H1 (cell line): ENCODE data around the gene MAN1C1. TPM values are rescaled to one million over a fixed set of nuclear protein-coding genes. Genes with fewer than 3 reads are reported as not detected.

Source experiments
- CTCF ChIA-PET: fragments of 300-600 bp; sonication (Branson Sonifier 250); formaldehyde crosslinking; loops from one replicate; lab custom pipeline; 2021; ENCODE audit not compliant: partially characterized antibody; lab: Charles Lee
- POLR2A ChIA-PET: fragments of 300-600 bp; sonication (Branson Sonifier 250); formaldehyde crosslinking; loops from one replicate; lab custom pipeline; 2021; ENCODE audit warnings: inconsistent platforms; ENCODE audit not compliant: partially characterized antibody; lab: Charles Lee
- DNase-seq, 2 experiments: peaks; one replicate each; pipeline versions ENCODE4 v3.0.0 to v3.0.0-alpha.2; 2010 to 2022; ENCODE audit warnings: low spot score in 2 of 2, low read depth in 1 of 2, mixed read lengths in 1 of 2
- FAIRE-seq: peaks from 2 replicates; lab custom pipeline; 2011; peaks lifted over from hg19 to GRCh38; lab: Jason Lieb, UNC
- H2AFZ ChIP-seq: 2 replicates; pipeline ENCODE4 v1.8.1; 2012; ENCODE audit warnings: low read length, inconsistent platforms
- H2AK5ac ChIP-seq: 2 replicates; pipeline ENCODE4 v1.6.1; 2013; ENCODE audit warnings: low read depth, low read length
- H2BK120ac ChIP-seq: replicated peaks from 2 replicates; pipeline ENCODE3; 2013; ENCODE audit warnings: low read depth, low read length, inconsistent platforms
- H2BK12ac ChIP-seq: 2 replicates; pipeline ENCODE4 v1.6.1; 2013; ENCODE audit warnings: low read depth, low read length
- H2BK15ac ChIP-seq: 2 replicates; pipeline ENCODE4 v1.6.1; 2013; ENCODE audit warnings: low read length
- H2BK20ac ChIP-seq: 2 replicates; pipeline ENCODE4 v1.6.1; 2013; ENCODE audit warnings: low read length
- H2BK5ac ChIP-seq: 2 replicates; pipeline ENCODE4 v1.6.1; 2013; ENCODE audit warnings: low read depth, low read length
- H3K14ac ChIP-seq: 2 replicates; pipeline ENCODE4 v1.6.1; 2013; ENCODE audit warnings: inconsistent platforms; ENCODE audit not compliant: insufficient read length
- H3K18ac ChIP-seq: 2 replicates; pipeline ENCODE4 v1.6.1; 2013; ENCODE audit warnings: low read length; ENCODE audit errors: extremely low read depth
- H3K23ac ChIP-seq: 2 replicates; pipeline ENCODE4 v1.6.1; 2013; ENCODE audit warnings: inconsistent platforms; ENCODE audit not compliant: insufficient read length
- H3K23me2 ChIP-seq: 2 replicates; pipeline ENCODE4 v1.6.1; 2013; ENCODE audit warnings: low read depth, low read length
- H3K27ac ChIP-seq: 2 replicates; pipeline ENCODE4 v1.6.1; 2011; ENCODE audit warnings: low read depth, low read length, inconsistent platforms
- H3K27me3 ChIP-seq, 4 experiments: replicated peaks in 1 of 4; 1 replicate in 1 of 4; 2 replicates in 3 of 4; pipeline versions ENCODE4 v1.6.1 to v1.8.1; 2011 to 2013; ENCODE audit warnings: low read length in 3 of 4, mild to moderate bottlenecking in 3 of 4, inconsistent platforms in 2 of 4, mixed read lengths in 2 of 4, moderate library complexity in 1 of 4; ENCODE audit not compliant: control insufficient read depth in 3 of 4, insufficient read depth in 3 of 4; ENCODE audit errors: extremely low read depth in 1 of 4
- H3K36me3 ChIP-seq, 4 experiments: 2 replicates each; pipeline versions ENCODE4 v1.6.1 to v1.8.1; 2011 to 2013; ENCODE audit warnings: mild to moderate bottlenecking in 4 of 4, low read length in 3 of 4, moderate library complexity in 2 of 4, control low read depth in 1 of 4, inconsistent platforms in 1 of 4; ENCODE audit not compliant: insufficient read depth in 4 of 4, control insufficient read depth in 2 of 4
- H3K4ac ChIP-seq: replicated peaks from 2 replicates; pipeline ENCODE3; 2013; ENCODE audit warnings: low read length, low read depth, mixed read lengths, inconsistent platforms; ENCODE audit not compliant: insufficient read length
- H3K4me1 ChIP-seq, 4 experiments: replicated peaks in 1 of 4; 1 replicate in 1 of 4; 2 replicates in 3 of 4; pipeline versions ENCODE4 v1.6.1 to v1.8.1; 2011 to 2013; ENCODE audit warnings: low read length in 3 of 4, inconsistent platforms in 2 of 4, mixed read lengths in 1 of 4; ENCODE audit not compliant: insufficient read depth in 4 of 4, control insufficient read depth in 3 of 4
- H3K4me2 ChIP-seq, 2 experiments: 2 replicates each; pipeline versions ENCODE4 v1.6.1 to v1.8.1; 2011 to 2013; ENCODE audit warnings: low read depth in 2 of 2, low read length in 2 of 2, control low read depth in 1 of 2, inconsistent platforms in 1 of 2, mild to moderate bottlenecking in 1 of 2; ENCODE audit not compliant: insufficient read depth in 1 of 2
- H3K4me3 ChIP-seq, 4 experiments: fragments of 200-600, 300-600 bp in 1 of 4; sonication (generic), shearing (Covaris generic), sonication (Bioruptor Twin) in 1 of 4; 2 replicates each; pipeline versions ENCODE4 v1.5.1 to v1.8.1; 2011 to 2016; ENCODE audit warnings: low read length in 4 of 4, low read depth in 3 of 4, control low read depth in 2 of 4, inconsistent platforms in 2 of 4, mild to moderate bottlenecking in 2 of 4, mixed read lengths in 1 of 4, moderate library complexity in 1 of 4; ENCODE audit not compliant: insufficient read depth in 2 of 4; ENCODE audit errors: extremely low read depth in 1 of 4
- H3K56ac ChIP-seq: replicated peaks from 2 replicates; pipeline ENCODE3; 2013; ENCODE audit warnings: low read depth, mild to moderate bottlenecking, mixed read lengths, low read length, inconsistent platforms; ENCODE audit not compliant: insufficient read length
- H3K79me1 ChIP-seq: 2 replicates; pipeline ENCODE4 v1.6.1; 2013; ENCODE audit warnings: low read depth, low read length, control low read depth
- H3K79me2 ChIP-seq, 2 experiments: 2 replicates each; pipeline versions ENCODE4 v1.6.1 to v1.8.1; 2012 to 2013; ENCODE audit warnings: low read length in 2 of 2, mild to moderate bottlenecking in 2 of 2, inconsistent platforms in 1 of 2; ENCODE audit not compliant: insufficient read depth in 2 of 2, control insufficient read depth in 1 of 2
- H3K9ac ChIP-seq, 4 experiments: replicated peaks in 1 of 4; 1 replicate in 1 of 4; 2 replicates in 3 of 4; pipeline versions ENCODE4 v1.6.1 to v1.8.1; 2011 to 2013; ENCODE audit warnings: low read depth in 3 of 4, low read length in 3 of 4, control low read depth in 2 of 4, mild to moderate bottlenecking in 2 of 4, moderate library complexity in 2 of 4, inconsistent platforms in 1 of 4; ENCODE audit errors: extremely low read depth in 1 of 4
- H3K9me3 ChIP-seq, 2 experiments: 2 replicates each; pipeline versions ENCODE4 v1.6.1 to v1.8.1; 2012 to 2013; ENCODE audit warnings: mild to moderate bottlenecking in 2 of 2, moderate library complexity in 2 of 2, control low read depth in 1 of 2, inconsistent platforms in 1 of 2, low read depth in 1 of 2, low read length in 1 of 2, mixed read lengths in 1 of 2; ENCODE audit not compliant: insufficient read depth in 2 of 2
- H4K20me1 ChIP-seq, 2 experiments: replicated peaks in 1 of 2; 2 replicates each; pipeline versions ENCODE3 to v1.8.1; 2011 to 2013; ENCODE audit warnings: inconsistent platforms in 2 of 2, low read length in 2 of 2, mild to moderate bottlenecking in 1 of 2; ENCODE audit not compliant: insufficient read depth in 2 of 2, control insufficient read depth in 1 of 2
- H4K5ac ChIP-seq: 2 replicates; pipeline ENCODE4 v1.6.1; 2013; ENCODE audit warnings: low read length, low read depth, mixed read lengths, inconsistent platforms; ENCODE audit not compliant: insufficient read length
- H4K8ac ChIP-seq: 2 replicates; pipeline ENCODE4 v1.8.0; 2013; ENCODE audit warnings: mild to moderate bottlenecking, moderate library complexity, low read length, inconsistent platforms; ENCODE audit not compliant: insufficient read depth; ENCODE audit errors: extremely low read depth
- H4K91ac ChIP-seq: replicated peaks from 2 replicates; pipeline ENCODE3; 2013; ENCODE audit warnings: low read length, mixed read lengths, inconsistent platforms; ENCODE audit not compliant: insufficient read length
- CTCF ChIP-seq, 3 experiments: IDR thresholded peaks; 1 replicate in 2 of 3; 2 replicates in 1 of 3; pipeline versions ENCODE4 v1.5.1 to v1.6.1; 2011; ENCODE audit warnings: low read length in 3 of 3, mild to moderate bottlenecking in 3 of 3, inconsistent platforms in 2 of 3, low read depth in 1 of 3, moderate library complexity in 1 of 3; ENCODE audit not compliant: insufficient read depth in 1 of 3; ENCODE audit errors: control extremely low read depth in 1 of 3
- EP300 ChIP-seq, 2 experiments: IDR thresholded peaks; 1 replicate in 1 of 2; 2 replicates in 1 of 2; pipeline ENCODE4 v1.6.1; 2011 to 2012; ENCODE audit warnings: low read depth in 2 of 2, low read length in 2 of 2, mild to moderate bottlenecking in 2 of 2, borderline replicate concordance in 1 of 2, inconsistent platforms in 1 of 2, moderate library complexity in 1 of 2
- HDAC2 ChIP-seq, 2 experiments: fragments of 300-600 bp in 1 of 2; sonication (generic) in 1 of 2; IDR thresholded peaks; 2 replicates each; pipeline ENCODE4 v1.6.1; 2011 to 2012; ENCODE audit warnings: low read depth in 2 of 2, low read length in 2 of 2, mild to moderate bottlenecking in 2 of 2, moderate library complexity in 2 of 2, borderline replicate concordance in 1 of 2, inconsistent platforms in 1 of 2
- SAP30 ChIP-seq: fragments of 300-600 bp; sonication (generic); IDR thresholded peaks from 2 replicates; pipeline ENCODE4 v1.7.1; 2012; ENCODE audit warnings: low read length, moderate library complexity, mild to moderate bottlenecking, inconsistent platforms; ENCODE audit not compliant: insufficient read depth, insufficient replicate concordance
- TAF7 ChIP-seq: optimal IDR thresholded peaks from 2 replicates; pipeline ENCODE3; 2011; ENCODE audit warnings: low read depth, mild to moderate bottlenecking, inconsistent platforms, low read length, moderate library complexity, borderline replicate concordance
- WGBS, 2 experiments: shearing (Covaris generic) in 1 of 2; methylation state at CpG; one replicate each; pipeline versions ENCODE4 v1.1.6 to v1.1.7; 2013 to 2015; ENCODE audit warnings: low lambda C conversion rate in 2 of 2, mixed read lengths in 2 of 2, inconsistent platforms in 1 of 2, low coverage in 1 of 2, missing lambda C conversion rate in 1 of 2; ENCODE audit not compliant: insufficient replicate concordance in 2 of 2, insufficient coverage in 1 of 2, insufficient read length in 1 of 2; ENCODE audit errors: extremely low coverage in 1 of 2, missing lambda C conversion rate in 1 of 2; 5-methylcytosine and 5-hydroxymethylcytosine counted together
- polyA plus RNA-seq, 7 experiments: library from polyadenylated mRNA; depleted of rRNA in 3 of 7; stranded (reverse) in 5 of 7; unstranded in 2 of 7; fragments of >200 nt in 5 of 7; fragments of 200-250 nt in 2 of 7; gene quantifications; 1 replicate in 5 of 7; 2 replicates in 1 of 7; 4 replicates in 1 of 7; pipeline versions ENCODE4 v1.2.1 to v1.2.3, GENCODE V29; 2011 to 2013; ENCODE audit warnings: missing spikeins in 2 of 7, mixed read lengths in 2 of 7
- total RNA-seq: library from RNA; stranded (reverse); fragmentation: NEBNext Ultra II Directional; extraction: Animal tissue kit (Norgen Biotek cat#: 25700); gene quantifications from 2 replicates; pipeline ENCODE4 v1.2.1, GENCODE V29; 2021
- TF ChIP-seq, protein P1 (sequence below): IDR thresholded peaks from 2 replicates; pipeline ENCODE4 v1.6.1; 2012; ENCODE audit warnings: low read length, inconsistent platforms

MAN1C1 gene
- total and polyA plus RNA-seq, 2 of the 8 experiments (the other 6 are each of a cell fraction or from before 2014, with no cell fraction given): 7.8 to 15.2 TPM

DNA sequence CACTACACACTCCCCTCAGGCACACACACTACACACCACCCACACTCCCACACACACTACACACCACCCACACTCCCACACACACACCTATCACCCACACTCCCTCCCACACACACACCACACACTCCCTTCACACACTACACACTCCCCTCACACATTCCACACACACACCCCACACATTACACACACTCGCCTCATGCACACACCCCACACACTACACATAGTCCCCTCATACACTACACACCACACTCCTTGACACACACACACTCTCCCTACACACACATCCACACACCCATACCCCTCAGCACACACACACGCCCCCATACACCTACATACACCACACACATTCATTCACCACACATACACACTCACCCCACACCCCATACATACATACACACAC lies 152.4 kb downstream of the MAN1C1 start:
- Histone ChIP-seq H3K14ac (no peak overlapping the region), H3K18ac (no peak overlapping the region), H2BK120ac (no peak overlapping the region), H3K79me1 (no peaks in the 10 kb centered on the region), H4K20me1 (peaks cover 0 to 9% of the 10 kb centered on the region in 2 experiments), H3K23ac (no peak overlapping the region), H2BK12ac (0 out of 2 replicates have a peak overlapping the region, but pooled peaks have one; percentile 55), H3K27ac (no peak overlapping the region), H3K4me3 (no peak overlapping the region), H4K91ac (no peak overlapping the region), H4K5ac (no peak overlapping the region), H3K4me2 (no peak overlapping the region), H2BK15ac (peak overlapping the region; percentile 3), H4K8ac (no peak overlapping the region), H2AK5ac (peak overlapping the region; percentile 82), H3K27me3 (no peaks in the 10 kb centered on the region), H3K56ac (peak overlapping the region; percentile 80), H3K9ac (no peak overlapping the region; a peak in 1 of 7 replicates), H2BK5ac (peak overlapping the region; percentile 55), H3K23me2 (peaks cover 23% of the 10 kb centered on the region; the same call in 1 of the 2 replicates), H2BK20ac (peak overlapping the region; percentile 48; the same call in 1 of the 2 replicates), H3K9me3 (no peaks in the 10 kb centered on the region), H3K4me1 (peaks cover 0 to 5% (median 3%) of the 10 kb centered on the region in 4 experiments; a peak in 5 of 7 replicates), H2AFZ (no peak overlapping the region), H3K36me3 (no peaks in the 10 kb centered on the region), H3K79me2 (no peaks in the 10 kb centered on the region), H3K4ac (no peak overlapping the region)
- TF ChIP-seq CTCF (IDR thresholded peaks at IDR 0.05; ENCODE audit: control extremely low read depth in 1 of 3, insufficient read depth in 1 of 3, low read depth in 1 of 3, low read length in 3 of 3) (no peak), EP300 (IDR thresholded peaks at IDR 0.05; ENCODE audit: borderline replicate concordance in 1 of 2, low read depth in 2 of 2, low read length in 2 of 2) (no peak), TAF7 (no peak), HDAC2 (IDR thresholded peaks at IDR 0.05; ENCODE audit: borderline replicate concordance in 1 of 2, low read depth in 2 of 2, low read length in 2 of 2) (no peak), SAP30 (no peak)
- TF ChIP-seq, protein P1, sequence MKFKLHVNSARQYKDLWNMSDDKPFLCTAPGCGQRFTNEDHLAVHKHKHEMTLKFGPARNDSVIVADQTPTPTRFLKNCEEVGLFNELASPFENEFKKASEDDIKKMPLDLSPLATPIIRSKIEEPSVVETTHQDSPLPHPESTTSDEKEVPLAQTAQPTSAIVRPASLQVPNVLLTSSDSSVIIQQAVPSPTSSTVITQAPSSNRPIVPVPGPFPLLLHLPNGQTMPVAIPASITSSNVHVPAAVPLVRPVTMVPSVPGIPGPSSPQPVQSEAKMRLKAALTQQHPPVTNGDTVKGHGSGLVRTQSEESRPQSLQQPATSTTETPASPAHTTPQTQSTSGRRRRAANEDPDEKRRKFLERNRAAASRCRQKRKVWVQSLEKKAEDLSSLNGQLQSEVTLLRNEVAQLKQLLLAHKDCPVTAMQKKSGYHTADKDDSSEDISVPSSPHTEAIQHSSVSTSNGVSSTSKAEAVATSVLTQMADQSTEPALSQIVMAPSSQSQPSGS: no peak
- DNase-seq: no peak
- POLR2A ChIA-PET: no interaction called here
- 77 to 100% methylated on average over 2 of the region's 2 CpGs for WGBS, 2 experiments
- no peak for FAIRE-seq
- CTCF ChIA-PET: no interaction called here
